Kidney (tissue), 14 donors: ENCODE results near the gene TGFBR3L. TPM values are rescaled to one million over a fixed set of nuclear protein-coding genes. Genes with fewer than 3 reads are reported as not detected.

Experiments used
- DNase-seq, 5 donors: peaks; one replicate each; pipeline ENCODE4 v3.0.0-alpha.2; 2013 to 2020
- FAIRE-seq: peaks from 2 replicates; lab custom pipeline; 2012; peaks lifted over from hg19 to GRCh38; lab: Jason Lieb, UNC
- H3K27ac ChIP-seq, 2 donors: one replicate each; pipeline ENCODE4 v1.7.0; 2013; ENCODE audit warnings: low read depth in 2 of 2, low read length in 2 of 2, inconsistent platforms in 1 of 2
- H3K27me3 ChIP-seq: one replicate; pipeline ENCODE4 v1.7.1; 2013; ENCODE audit warnings: low read length, inconsistent platforms; ENCODE audit not compliant: control insufficient read depth, insufficient read depth
- H3K36me3 ChIP-seq, 3 donors: one replicate each; pipeline versions ENCODE4 v1.7.0 to v1.7.1; 2013; ENCODE audit warnings: low read length in 3 of 3, control low read depth in 1 of 3, inconsistent platforms in 1 of 3; ENCODE audit not compliant: insufficient read depth in 3 of 3, control insufficient read depth in 2 of 3
- H3K4me1 ChIP-seq, 3 donors: one replicate each; pipeline versions ENCODE4 v1.7.0 to v1.7.1; 2013; ENCODE audit warnings: low read length in 3 of 3, inconsistent platforms in 1 of 3, low read depth in 1 of 3; ENCODE audit not compliant: control insufficient read depth in 2 of 3, insufficient read depth in 2 of 3
- H3K4me3 ChIP-seq, 3 donors: one replicate each; pipeline versions ENCODE4 v1.7.0 to v1.8.1; 2013; ENCODE audit warnings: low read length in 3 of 3, control low read depth in 1 of 3, inconsistent platforms in 1 of 3
- H3K9ac ChIP-seq, 3 donors: one replicate each; pipeline versions ENCODE4 v1.7.0 to v1.7.1; 2013; ENCODE audit warnings: low read length in 3 of 3, control low read depth in 1 of 3, inconsistent platforms in 1 of 3
- H3K9me3 ChIP-seq, 3 donors: one replicate each; pipeline versions ENCODE4 v1.7.0 to v1.7.1; 2013; ENCODE audit warnings: low read length in 3 of 3, control low read depth in 1 of 3, inconsistent platforms in 1 of 3; ENCODE audit not compliant: control insufficient read depth in 2 of 3, insufficient read depth in 1 of 3
- CTCF ChIP-seq: IDR thresholded peaks from 3 replicates; pipeline ENCODE4 v1.5.1; 2012; ENCODE audit warnings: mild to moderate bottlenecking, moderate library complexity, borderline replicate concordance; ENCODE audit not compliant: insufficient read depth; ENCODE audit errors: extremely low read depth
- intact Hi-C: fragments of 100-400 bp; cut with DNase I; formaldehyde crosslinking; loops from one replicate; pipeline ENCODE4 v1.11.1; 2022
- polyA plus RNA-seq: library from polyadenylated mRNA; stranded (reverse); fragments of 350-450 nt; fragmentation: Illumina TruSeq; extraction: RNeasy Lipid Tissue Mini Kit (QIAGEN cat#74804); gene quantifications from one replicate; pipeline ENCODE4 v1.2.3, GENCODE V29; 2014; ENCODE audit warnings: low read depth, low replicate concordance; ENCODE audit not compliant: insufficient read depth
- total RNA-seq: library from RNA; stranded (reverse); fragmentation: NEBNext Ultra II Directional; extraction: Animal tissue kit (Norgen Biotek cat#: 25700); gene quantifications from one replicate; pipeline ENCODE4 v1.2.1, GENCODE V29; 2021
- donor health status: control.
- donor health status: control.
- donor health status: control.
- donor health status: control.
- donor health status: control.
- donor health status: DM: yes; HTN: yes; CAD: no.
- donor health status: Normal renal cell carcinoma (clear cell type).

TGFBR3L gene
- total and polyA plus RNA-seq, 2 donors from 2014 or later, result 0.44 to 1.5 TPM

GRCh38 chr19:7883105-7883504 lies 31.5 kb upstream of the TGFBR3L start:
- H3K9me3 ChIP-seq, result no peaks in the 10 kb centered on the region
- no peak for TF ChIP-seq CTCF
- no peaks in the 10 kb centered on the region for H3K27me3 ChIP-seq
- FAIRE-seq, result no peak
- H3K9ac ChIP-seq, result no peak overlapping the region
- no peak for DNase-seq
- no peak overlapping the region for H3K4me3 ChIP-seq
- no peaks in the 10 kb centered on the region for H3K4me1 ChIP-seq
- intact Hi-C loops, result no loop called here
- no peak overlapping the region for H3K27ac ChIP-seq
- H3K36me3 ChIP-seq, result no peaks in the 10 kb centered on the region

GRCh38 chr19:7883796-7884570 lies 30.6 kb upstream of the TGFBR3L start:
- Histone ChIP-seq H3K4me1 (no peaks in the 10 kb centered on the region), H3K36me3 (no peaks in the 10 kb centered on the region), H3K9ac (no peak overlapping the region), H3K27me3 (no peaks in the 10 kb centered on the region), H3K27ac (no peak overlapping the region), H3K4me3 (no peak overlapping the region), H3K9me3 (no peaks in the 10 kb centered on the region)
- TF ChIP-seq CTCF, result no peak
- intact Hi-C loops, result no loop called here
- no peak for FAIRE-seq
- DNase-seq, result no peak

- Histone ChIP-seq H3K9ac (no peak overlapping the region), H3K27me3 (no peaks in the 10 kb centered on the region), H3K27ac (no peak overlapping the region), H3K4me3 (no peak overlapping the region), H3K4me1 (no peaks in the 10 kb centered on the region), H3K36me3 (no peaks in the 10 kb centered on the region), H3K9me3 (no peaks in the 10 kb centered on the region)
- TF ChIP-seq CTCF, result no peak
- intact Hi-C loops, result no loop called here
- no peak for DNase-seq
- FAIRE-seq, result no peak
Observed at GRCh38 chr19:7885818-7886217, 28.8 kb upstream of the TGFBR3L start.
